Medulla oblongata (tissue), 1 donor: Measurements from ENCODE around the gene SLFN12L.
"Not testable (repeated sequence)": the region's sequence is repeated elsewhere in the genome, so short reads cannot be mapped to it uniquely, and the experiment has no call there.

Source experiments
- DNase-seq: peaks from one replicate; pipeline ENCODE4 v3.0.0-alpha.2; 2015; ENCODE audit errors: extremely low spot score

SLFN12L gene

DNA sequence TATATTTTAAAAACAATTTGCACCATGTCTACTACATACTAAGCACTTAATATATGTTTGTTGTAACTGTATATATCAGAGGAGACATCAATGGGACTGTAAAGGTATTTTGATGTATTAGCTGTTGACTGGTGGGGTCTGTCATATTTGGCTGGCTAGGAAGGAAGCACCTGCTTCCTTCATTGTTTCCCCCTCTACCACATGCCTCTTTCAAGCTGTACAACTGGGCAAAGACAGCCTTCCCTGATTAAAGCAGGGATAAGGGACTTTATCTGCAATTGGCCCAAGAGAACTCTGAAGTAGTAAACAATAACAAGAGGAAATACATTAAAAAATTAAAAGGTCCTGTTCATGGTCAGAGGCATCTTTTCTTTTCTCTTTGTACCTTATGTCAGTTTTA, 5.5 kb upstream of the SLFN12L start:
- DNase-seq, result no peak

DNA sequence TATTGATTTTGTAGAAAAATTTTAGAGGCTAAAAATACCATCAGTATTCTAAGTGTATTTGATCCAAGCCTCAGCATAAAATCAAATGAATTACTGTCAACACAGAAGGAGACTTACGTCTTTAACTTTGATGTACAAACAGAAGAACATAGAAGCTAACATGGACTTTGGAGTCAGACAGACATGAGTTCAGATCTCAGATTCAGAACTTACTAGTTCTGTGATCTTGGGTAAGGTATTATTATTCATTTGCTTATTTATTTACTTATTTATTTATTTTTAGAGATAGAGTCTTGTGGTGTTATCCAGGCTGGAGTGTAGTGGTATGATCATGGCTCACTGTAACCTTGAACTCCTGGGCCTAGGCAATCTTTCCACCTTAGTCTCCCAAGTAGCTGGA, 4.0 kb upstream of the SLFN12L start:
- DNase-seq, result no peak

DNA sequence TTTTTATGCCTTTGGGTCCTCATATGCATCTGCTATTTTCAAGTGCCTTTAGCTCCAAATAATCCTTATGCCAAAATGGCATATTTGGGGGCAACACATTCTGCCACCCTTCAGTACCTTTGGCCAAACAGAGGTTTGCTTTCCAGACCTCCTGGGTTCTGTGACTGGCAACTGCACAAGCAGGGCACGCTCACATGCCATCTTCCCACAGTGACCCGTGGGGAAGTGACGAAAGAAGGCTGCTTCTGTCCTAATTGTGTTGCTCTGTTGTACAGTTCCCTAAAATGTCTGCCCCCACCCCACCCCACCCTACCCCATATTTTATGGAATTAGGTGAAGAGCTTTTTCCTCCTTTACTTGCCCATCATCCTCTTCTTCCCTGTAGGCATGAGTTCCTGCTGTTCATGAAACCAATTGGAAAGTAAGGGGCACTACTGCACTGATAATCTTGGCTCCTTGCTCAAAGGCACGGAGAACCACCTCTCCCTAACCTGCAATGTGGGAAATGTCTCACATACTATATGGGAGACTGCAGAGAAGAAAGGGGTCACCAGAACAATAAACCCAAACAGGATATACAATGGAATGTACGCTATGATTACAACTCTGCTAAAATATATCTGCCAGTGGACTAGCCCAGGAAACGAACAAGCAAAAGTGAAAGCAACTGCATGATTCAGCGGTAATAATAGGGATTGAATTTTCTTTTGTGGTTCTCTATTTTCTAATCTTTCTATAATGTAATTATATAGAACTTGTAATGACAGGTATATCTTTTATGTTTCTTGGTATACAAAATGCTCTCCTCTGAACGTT, 3.3 kb upstream of the SLFN12L start:
- DNase-seq, result peak; percentile 64

DNA sequence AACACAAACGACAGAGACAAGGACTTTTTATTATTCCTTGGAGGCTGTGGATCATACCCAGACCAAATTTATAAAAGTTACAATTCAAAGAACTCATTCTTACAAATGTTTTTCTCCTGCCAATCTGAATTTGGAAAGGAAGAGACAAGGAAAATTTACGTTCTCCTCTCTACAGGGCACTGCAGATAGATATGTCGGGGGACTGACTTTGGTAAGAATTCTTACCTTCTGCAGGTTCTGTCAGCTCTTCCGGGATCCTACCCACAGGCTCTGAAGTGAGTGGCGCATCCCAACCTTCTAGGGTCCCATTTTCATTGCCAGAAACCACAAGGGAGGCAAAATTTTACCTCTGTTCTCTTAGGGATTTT, 2.2 kb upstream of the SLFN12L start:
- no peak for DNase-seq

DNA sequence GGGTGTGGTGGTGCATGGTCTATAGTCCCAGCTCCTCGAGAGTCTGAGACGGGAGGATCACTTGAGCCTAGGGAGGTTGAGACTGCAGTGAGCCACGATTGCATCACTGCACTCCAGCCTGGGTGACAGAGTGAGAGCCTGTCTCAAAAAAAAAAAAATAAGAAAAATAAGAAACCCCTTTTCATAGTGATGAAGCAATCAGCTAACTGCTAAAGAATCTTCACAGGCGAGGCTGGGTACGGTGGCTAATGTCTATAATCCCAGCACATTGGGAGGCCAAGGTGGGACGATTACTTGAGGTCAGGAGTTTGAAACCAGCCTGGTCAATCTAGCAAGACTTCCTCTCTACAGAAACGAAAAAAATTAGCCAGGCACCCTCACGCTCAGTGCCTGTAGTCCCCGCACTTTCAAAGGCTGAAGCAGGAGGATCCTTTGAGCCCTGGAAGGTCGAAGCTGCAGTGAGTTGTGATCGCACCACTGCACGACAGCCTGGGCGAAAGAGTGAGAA, 760 bp downstream of the SLFN12L start:
- no peak for DNase-seq

DNA sequence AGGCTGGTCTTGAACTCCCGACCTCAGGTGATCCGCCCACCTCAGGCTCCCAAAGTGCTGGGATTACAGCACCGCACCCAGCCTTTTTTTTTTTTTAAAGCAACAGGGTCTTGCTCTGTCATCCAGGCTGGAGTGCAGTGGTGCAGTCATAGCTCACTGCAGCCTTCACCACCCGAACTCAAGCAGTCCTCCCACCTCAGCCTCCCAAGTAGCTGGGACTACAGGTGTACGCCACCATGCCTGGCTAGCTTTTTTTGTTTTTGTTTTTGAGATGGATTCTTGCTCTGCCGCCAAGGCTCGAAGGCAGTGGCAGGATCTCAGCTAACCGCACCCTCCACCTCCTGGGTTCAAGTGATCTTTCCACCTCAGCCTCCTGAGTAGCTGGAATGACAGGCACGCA, 2.1 kb downstream of the SLFN12L start:
- not testable (repeated sequence) for DNase-seq

DNA sequence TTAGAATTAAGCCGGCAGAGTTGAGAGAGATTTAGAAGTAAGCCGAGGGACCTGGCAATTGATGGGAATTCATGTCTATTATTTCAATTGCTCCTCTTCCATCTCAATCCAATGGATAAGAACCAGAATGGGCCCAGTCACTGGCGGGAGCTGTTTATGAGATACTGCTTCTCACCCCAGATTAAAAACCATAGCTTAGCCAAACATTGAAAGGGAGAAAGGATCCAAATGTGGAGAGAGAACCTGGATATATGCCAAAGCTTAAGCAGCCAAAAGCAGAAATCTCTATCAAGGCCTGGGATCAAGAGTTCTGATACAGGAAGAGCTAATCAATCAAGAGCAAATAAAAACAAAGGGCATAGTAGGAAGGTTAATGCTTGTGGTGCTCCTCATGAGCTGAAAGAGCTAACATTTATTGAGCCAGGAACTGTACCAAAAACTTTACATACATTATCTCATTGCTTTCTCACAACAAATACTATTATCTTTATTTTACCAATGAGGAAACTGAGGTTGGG, 2.8 kb downstream of the SLFN12L start:
- DNase-seq, result no peak

DNA sequence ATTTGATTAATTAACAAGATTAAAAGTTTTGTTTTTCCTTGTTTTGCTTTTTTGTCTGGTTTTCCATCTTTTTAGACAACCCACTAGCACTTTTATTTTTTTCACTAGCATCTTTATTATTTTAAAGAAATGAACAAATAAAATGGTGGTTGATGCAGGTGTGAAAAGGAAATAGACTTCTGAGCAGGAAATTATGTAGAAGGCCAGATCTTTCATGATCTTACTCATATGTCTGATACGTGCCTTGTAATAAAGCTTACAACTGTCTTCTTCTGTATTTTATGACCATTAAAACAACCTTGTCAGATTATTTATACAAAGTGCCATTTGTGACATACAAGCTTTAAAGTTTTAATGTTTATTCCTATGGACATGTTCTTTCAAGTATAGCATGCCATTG, 6.3 kb downstream of the SLFN12L start:
- DNase-seq, result no peak

DNA sequence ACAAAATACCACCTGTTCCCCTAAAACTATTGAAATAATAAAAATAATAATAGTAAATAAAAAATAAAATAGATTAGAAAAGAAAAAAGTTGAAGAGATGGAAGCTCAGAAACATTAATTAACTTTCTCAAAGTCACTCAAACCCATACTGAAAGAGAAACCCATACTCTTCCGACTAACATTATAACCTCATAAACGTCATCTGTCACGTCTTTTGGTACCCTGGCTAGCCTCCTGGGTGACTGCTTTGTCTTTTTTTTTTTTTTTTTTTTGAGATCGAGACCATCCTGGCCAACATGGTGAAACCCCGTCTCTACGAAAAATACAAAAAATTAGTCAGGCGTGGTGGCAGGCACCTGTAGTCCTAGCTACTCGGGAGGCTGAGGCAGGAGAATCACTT, 7.6 kb downstream of the SLFN12L start:
- DNase-seq, result no peak

DNA sequence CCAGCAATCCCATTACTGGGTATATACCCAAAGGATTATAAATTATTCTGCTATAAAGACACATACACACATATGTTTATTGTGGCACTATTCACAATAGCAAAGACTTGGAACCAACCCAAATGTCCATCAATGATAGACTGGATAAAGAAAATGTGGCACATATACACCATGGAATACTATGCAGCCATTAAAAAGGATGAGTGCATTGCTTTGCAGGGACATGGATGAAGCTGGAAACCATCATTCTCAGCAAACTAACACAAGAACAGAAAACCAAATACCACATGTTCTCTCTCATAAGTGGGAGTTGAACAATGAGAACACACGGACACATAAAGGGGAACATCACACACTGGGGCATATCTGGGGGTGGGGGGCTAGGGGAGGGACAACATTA, 8.2 kb downstream of the SLFN12L start:
- not testable (repeated sequence) for DNase-seq

DNA sequence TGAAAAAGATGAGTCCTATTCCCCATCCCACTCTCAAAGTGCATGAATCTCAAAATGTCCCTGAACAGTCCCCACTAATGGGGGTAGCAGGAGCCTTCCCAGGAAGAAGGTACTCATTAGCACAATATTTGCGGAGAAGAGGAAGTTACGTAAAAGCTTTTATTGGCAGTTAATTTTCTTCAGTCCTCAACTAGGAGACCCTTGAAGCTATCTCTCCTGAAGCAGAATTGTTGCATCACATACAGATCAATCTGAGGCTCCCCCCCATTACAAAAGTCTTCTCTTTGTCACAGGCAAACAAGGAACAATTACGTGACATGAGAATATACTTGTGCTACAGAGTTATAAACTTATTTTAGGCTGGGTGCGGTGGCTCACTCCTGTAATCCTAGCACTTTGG, 14.2 kb downstream of the SLFN12L start:
- DNase-seq, result no peak

DNA sequence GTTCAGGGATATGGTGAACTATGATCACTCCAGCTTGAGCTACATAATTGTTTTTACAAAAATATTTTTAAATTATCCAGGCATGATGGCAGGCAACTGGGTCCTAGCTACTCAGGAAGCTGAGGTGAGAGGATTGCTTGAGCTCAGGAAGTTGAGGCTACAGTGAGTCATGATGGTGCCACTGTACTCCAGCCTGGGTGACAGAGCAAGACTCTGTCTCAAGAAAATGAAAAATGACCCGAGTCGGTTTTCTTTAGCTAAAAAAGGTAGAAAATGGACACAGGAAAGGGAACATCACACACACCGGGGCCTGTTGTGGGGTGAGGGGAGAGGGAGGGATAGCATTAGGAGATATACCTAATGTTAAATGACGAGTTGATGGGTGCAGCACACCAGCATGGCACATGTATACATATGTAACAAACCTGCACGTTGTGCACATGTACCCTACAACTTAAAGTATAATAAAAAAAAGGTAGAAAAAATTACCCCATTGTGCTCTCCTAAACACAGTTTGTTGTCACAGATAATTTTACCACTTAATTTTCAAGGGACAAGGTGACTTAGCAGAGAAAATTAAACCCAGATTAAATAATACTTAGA, 15.7 kb downstream of the SLFN12L start:
- DNase-seq, result not testable (repeated sequence)

DNA sequence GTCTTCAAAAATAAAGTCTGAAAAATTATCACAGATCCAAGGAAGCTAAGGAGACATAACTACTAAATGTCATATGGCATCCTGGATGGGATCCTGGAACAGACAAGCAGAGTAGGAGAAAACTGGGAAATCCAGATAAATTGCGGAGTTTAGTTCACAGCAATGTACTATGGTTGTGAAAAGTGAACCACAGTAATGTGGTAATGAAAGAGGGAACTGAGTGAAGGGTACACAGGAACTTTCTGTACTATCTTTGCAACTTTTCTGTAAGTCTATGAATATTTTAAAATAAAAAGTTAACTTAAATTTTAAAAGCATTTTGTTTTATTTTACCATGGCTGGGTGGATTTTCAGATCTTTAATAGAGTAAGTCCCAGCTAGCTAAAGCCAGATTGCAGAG, 16.3 kb downstream of the SLFN12L start:
- DNase-seq, result no peak

DNA sequence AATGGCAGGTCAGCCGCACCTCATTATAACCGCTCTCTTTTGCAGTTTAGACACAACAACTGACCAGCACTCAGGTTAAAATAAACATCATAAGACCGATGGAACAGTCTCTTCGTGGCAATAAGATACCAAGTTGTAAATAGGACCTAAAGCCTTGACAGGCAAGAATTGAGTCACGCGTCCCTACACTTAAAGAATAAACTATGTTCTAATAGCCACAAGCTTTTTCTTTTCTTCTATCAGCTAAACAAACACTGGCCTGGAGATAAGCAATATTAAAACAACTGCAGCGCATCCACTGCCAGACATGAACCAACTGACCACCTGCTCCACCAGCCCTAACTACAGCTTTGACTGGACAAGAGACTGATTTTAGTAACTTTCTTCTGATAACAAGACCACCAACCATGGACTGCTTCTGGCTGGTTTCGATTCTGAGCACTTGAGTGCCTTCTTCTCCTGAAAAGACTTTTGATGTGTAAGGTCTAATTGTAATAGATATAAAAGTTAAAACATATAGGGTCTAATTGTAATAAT, 17.5 kb downstream of the SLFN12L start:
- DNase-seq, result no peak

DNA sequence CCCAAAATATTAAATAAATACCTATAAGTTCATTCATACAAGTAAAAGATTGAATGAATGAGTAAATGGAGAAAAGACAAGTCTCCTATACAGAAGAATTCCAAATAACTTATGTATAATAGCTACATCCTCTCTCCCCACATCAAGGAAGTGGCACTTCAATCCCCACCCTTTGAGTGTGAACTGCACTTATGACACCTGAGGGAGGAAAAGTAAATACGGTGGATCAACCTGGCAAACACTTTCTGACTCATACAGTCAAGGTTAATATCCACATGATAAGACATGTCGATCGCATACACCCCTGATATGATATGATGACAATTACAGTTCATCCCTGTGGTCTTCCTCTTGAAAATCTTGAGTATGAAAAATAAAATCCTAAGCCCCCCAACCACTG, 18.0 kb downstream of the SLFN12L start:
- DNase-seq, result no peak

DNA sequence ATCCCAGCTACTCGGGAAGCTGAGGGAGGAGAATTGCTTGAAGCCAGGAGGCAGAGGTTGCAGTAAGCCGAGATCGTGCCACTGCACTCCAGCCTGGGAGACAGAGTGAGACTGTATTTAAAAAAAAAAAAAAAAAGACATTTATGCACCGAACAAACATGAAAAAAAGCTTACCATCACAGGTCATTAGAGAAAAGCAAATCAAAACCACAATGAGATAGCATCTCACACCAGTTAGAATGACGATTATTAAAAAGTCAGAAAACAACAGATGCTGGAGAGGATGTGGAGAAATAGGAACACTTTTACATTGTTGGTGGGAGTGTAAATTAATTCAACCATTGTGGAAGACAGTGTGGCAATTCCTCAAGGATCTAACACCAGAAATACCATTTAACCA, 19.0 kb downstream of the SLFN12L start:
- not testable (repeated sequence) for DNase-seq

DNA sequence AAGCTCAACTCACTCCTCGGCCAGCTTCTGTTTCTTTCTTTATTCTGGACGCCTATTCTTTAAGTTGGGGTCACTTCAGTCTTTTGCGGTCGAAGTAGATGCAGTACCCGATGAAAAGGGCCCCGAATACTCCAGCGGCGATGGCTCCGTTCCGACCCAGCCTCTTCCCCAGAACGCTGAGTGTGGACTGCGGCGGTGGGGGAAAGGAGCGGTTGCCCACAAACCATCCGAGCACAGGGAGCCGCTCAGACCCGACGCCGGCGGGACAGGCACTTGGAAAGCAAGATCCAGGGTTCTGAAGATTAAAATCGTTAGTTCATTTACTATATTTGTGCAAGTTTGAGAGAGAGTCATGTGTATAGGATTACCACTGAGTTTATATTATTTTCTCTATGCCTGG, 22.5 kb downstream of the SLFN12L start:
- DNase-seq, result no peak

DNA sequence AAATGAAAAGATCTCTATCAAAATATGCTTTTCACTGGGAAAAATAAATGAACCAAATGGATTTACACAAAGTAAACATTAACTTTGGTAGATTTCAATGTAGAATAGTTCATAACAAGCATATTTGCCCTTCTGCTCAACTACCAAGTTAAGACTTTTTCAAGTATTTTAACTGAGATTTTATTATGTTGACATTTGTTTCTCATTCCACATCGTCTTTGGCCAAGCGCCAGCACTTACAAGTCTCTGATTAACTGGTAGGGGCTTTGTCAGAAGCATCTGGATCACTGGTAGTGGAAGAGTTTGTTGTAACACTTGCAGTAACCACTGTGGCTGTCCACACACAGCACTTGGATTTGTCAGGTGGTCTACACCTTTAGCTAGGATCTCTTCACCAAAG, 22.9 kb downstream of the SLFN12L start:
- no peak for DNase-seq

DNA sequence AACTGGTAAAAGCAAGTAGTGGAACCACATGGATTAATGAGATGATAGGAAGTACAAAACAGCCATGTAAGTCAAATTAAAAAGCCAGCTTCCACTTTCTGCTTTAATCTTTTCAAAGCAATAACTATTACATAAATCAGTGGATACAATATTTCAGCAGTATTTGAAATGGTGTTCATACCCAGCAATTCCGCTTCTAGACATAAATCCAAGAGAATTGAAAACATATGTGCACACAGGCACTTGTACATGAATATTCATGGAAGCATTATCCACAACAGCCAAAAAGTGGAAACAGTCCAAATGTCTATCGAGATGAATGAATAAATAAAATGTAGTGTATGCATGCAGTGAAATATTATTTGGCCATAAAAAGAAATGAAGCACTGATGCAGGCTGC, 27.4 kb downstream of the SLFN12L start:
- DNase-seq, result no peak

DNA sequence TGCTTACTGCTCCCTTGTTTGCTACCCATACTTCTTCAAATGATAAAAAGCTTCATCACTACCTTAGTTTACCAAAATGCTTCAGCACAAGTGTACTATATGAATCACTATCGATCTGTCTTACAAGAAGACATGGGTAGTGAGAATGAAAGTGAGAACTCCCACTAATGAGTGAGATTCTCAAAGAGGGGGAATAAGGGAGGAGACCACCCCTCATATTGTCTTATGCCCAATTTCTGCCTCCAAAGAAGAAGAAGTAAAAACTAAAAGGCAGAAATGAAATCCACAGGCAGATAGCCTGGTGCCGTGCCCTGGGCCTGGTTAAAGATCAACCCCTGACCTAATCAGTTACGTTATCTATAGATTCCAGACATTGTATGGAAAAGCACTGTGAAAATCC, 29.8 kb downstream of the SLFN12L start:
- not testable (repeated sequence) for DNase-seq

DNA sequence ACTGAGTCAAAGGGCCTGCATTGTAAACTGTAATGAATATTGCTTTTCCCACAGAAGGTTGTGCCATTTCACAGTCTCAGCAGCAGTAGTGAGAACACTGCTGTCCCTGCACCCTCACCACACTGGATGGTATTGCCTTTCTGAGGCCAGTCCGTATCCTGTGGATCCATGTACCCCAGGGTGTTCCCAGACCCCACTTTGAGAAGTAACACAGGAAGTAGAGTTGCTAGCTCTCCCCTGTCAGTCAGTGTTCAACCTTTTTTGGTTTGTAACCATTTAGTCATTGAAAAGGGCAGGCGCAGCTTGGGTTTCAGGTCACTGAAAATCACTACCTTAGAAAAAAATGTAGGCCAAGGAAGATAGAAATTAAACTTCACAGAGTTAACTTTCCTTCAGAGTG, 37.9 kb downstream of the SLFN12L start:
- no peak for DNase-seq

DNA sequence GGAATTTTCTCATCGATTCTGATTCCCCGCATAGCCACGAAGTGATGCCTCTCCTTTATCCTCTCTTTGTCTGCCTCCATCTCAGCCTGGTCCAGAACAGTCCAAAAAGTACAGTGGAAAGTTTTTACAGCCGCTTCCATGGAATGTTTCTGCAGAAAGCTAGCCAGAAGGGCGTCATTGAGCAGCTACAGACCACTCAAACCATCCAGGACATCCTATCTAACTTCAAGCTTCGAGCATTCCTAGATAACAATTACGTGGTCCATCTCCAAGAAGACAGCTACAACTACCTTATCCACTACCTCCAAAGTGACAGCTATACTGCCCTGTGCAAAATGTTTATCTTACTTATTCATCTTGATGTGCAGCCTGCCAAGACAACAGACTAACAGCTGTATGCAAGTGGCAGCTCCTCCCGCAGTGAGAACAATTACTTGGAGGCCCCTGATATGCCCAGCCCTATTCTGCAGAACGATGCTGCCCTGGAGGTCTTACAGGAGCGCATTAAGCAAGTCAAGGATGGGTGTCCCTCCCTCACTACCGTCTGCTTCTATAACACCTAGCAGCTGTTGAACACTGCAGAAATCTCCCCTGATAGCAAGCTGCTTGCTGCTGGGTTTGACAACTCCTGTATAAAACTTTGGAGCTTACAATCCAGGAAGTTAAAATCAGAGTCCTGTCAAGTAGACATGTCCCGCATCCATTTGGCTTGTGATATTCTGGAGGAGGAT, 38.9 kb downstream of the SLFN12L start:
- DNase-seq, result no peak
